ENCODE data around the gene DTWD2. TPM values are rescaled to one million over a fixed set of nuclear protein-coding genes. Genes with fewer than 3 reads are reported as not detected.

Gene DTWD2
- total and polyA plus RNA-seq, 2 experiments from 2014 or later: 4.1 to 15.4 TPM

- Mint-ChIP-seq H3K4me1 (peaks cover 17% of the 10 kb centered on the region), H3K36me3 (ENCODE audit: low read depth) (no peaks in the 10 kb centered on the region; the same call in 2 of the 3 replicates), H3K27me3 (ENCODE audit: insufficient read depth, low read depth, poor library complexity) (no peaks in the 10 kb centered on the region), H3K27ac (no peak overlapping the region), H3K4me3 (no peak overlapping the region), H3K9me3 (no peaks in the 10 kb centered on the region)
- H3K4me2 ChIP-seq: 0 out of 2 replicates have a peak overlapping the region, but pooled peaks have one; percentile 2
- no peak for TF ChIP-seq ZNF114 (CRISPR knock-in tag; IDR thresholded peaks at IDR 0.05)
- no peaks in the 10 kb centered on the region for H4K20me1 ChIP-seq (replicated peaks; ENCODE audit: insufficient read depth)
- H3K4me1 ChIP-seq (ENCODE audit: insufficient read depth): peaks cover 19% of the 10 kb centered on the region
- H3K4me3 ChIP-seq: no peak overlapping the region
- no peaks in the 10 kb centered on the region for H3K79me2 ChIP-seq (replicated peaks; ENCODE audit: insufficient read depth)
- DNase-seq (ENCODE audit: low spot score) (no peak), ATAC-seq (peak; percentile 35; the same call in 1 of the 3 replicates)
- H3K27me3 ChIP-seq (ENCODE audit: insufficient read depth): no peaks in the 10 kb centered on the region
- H3K9me2 ChIP-seq (ENCODE audit: insufficient read depth): peaks cover 6% of the 10 kb centered on the region; the same call in 1 of the 2 replicates
- no peaks in the 10 kb centered on the region for H3F3A ChIP-seq (replicated peaks; ENCODE audit: low read depth)
- H3K27ac ChIP-seq (ENCODE audit: low read depth): no peak overlapping the region
- no peak overlapping the region for H2AFZ ChIP-seq
- H3K36me3 ChIP-seq (ENCODE audit: insufficient read depth): no peaks in the 10 kb centered on the region
Observed at GRCh38 chr5:118905196-118905595, 83.2 kb downstream of the DTWD2 start.

GRCh38 chr5:118902656-118903438, 85.5 kb downstream of the DTWD2 start:
- Histone ChIP-seq H3K9me2 (ENCODE audit: insufficient read depth) (no peaks in the 10 kb centered on the region), H3K4me2 (no peak overlapping the region), H3F3A (replicated peaks; ENCODE audit: low read depth) (no peaks in the 10 kb centered on the region), H3K79me2 (replicated peaks; ENCODE audit: insufficient read depth) (no peaks in the 10 kb centered on the region), H2AFZ (no peak overlapping the region), H3K27me3 (ENCODE audit: insufficient read depth) (no peaks in the 10 kb centered on the region), H3K36me3 (ENCODE audit: insufficient read depth) (no peaks in the 10 kb centered on the region), H4K20me1 (replicated peaks; ENCODE audit: insufficient read depth) (no peaks in the 10 kb centered on the region), H3K27ac (ENCODE audit: low read depth) (no peak overlapping the region), H3K4me3 (no peak overlapping the region), H3K4me1 (ENCODE audit: insufficient read depth) (peaks cover 19% of the 10 kb centered on the region)
- H3K4me1 Mint-ChIP-seq: peaks cover 17% of the 10 kb centered on the region
- no peak overlapping the region for H3K27ac Mint-ChIP-seq
- H3K27me3 Mint-ChIP-seq (ENCODE audit: insufficient read depth, low read depth, poor library complexity): no peaks in the 10 kb centered on the region
- DNase-seq (ENCODE audit: low spot score): no peak
- no peak overlapping the region for H3K4me3 Mint-ChIP-seq
- no peaks in the 10 kb centered on the region for H3K36me3 Mint-ChIP-seq (ENCODE audit: low read depth)
- H3K9me3 Mint-ChIP-seq: no peaks in the 10 kb centered on the region
- ATAC-seq: no peak
- no peak for TF ChIP-seq CREB1 (CRISPR knock-in tag; IDR thresholded peaks at IDR 0.05; ENCODE audit: low read depth)
- no peak for TF ChIP-seq STAT1 (IDR thresholded peaks at IDR 0.05; ENCODE audit: unreplicated experiment)
- no peak for TF ChIP-seq ETS1 (IDR thresholded peaks at IDR 0.05)
- TF ChIP-seq ZNF462 (CRISPR knock-in tag; IDR thresholded peaks at IDR 0.05): no peak
- TF ChIP-seq NANOG (IDR thresholded peaks at IDR 0.05; ENCODE audit: borderline replicate concordance): no peak
- no peak for TF ChIP-seq CTCF (conservative IDR thresholded peaks at IDR 0.05; ENCODE audit: low read depth in 2 of 2)
- TF ChIP-seq REST (IDR thresholded peaks at IDR 0.05; ENCODE audit: unreplicated experiment): no peak
